A673 (cell line): Measurements from ENCODE around the gene ABCA4.

Source experiments
- CTCF ChIP-seq: fragments of 300-800, 200-600 bp; sonication (generic); conservative IDR thresholded peaks from 2 replicates; pipeline ENCODE4 v1.5.1; 2017; ENCODE audit warnings: low read depth, mild to moderate bottlenecking, antibody characterized with exemption, low read length, moderate library complexity, mixed read lengths
- EZH2 ChIP-seq: fragments of 200-600 bp; sonication (generic); IDR thresholded peaks from 2 replicates; pipeline ENCODE4 v1.6.1; 2017; ENCODE audit warnings: borderline replicate concordance, low read depth, mild to moderate bottlenecking, mixed read lengths, antibody characterized with exemption, low read length; ENCODE audit not compliant: poor library complexity, severe bottlenecking

DNA sequence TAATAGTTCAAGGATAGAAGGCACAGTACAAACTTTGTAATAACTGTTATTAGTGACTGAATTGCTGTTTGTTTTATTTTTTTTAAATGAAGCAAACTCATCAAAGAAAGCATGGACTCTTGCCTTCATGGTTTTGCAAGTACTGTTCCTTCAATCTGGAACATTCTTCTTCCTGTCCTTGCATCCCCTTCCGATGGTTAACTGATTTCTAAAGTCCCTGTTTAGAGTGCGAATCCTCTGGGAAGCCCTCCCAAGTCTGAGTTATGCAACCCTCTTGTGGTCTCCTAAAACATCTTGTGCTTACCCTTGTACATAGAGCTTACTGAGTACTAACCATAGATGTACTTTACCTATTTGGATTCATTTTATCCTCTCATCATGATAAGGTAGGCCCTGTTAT, 159.5 kb downstream of the ABCA4 start:
- no peak for TF ChIP-seq CTCF
- TF ChIP-seq EZH2, result no peak
